ENCODE measurements around the gene BRD4. TPM values are rescaled to one million over a fixed set of nuclear protein-coding genes. Genes with fewer than 3 reads are reported as not detected.

BRD4 gene
- total RNA-seq, 6 donors from 2014 or later = 41.9 to 117 (median 79.3) TPM

DNA sequence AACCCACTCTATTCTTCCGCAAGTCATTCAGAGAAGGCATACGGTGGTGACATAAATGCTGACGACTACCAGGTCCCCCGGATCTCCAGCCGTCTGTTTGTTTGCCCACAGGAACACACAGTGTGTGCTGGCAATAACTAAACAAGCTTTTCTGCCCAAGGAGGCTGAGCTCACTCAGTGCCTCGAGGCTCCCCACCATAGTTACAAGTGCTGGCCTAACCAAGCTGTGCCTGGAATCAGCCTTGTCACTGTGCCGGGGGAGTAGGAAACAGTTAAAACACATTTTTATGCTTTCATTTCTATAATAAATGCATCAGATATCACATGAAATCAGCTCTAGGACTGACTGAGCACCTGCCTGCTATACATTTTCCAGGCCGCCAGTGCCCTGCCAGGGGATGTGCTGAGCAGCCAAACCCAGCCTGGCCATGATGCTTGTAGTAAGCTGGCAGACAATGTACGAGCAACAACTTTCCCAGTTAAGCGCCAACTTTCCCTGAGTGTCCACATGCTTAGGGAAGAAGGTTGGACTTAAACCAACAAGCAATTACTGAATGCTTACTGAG lies 28.1 kb downstream of the BRD4 start:
- H3K36me3 ChIP-seq = no peaks in the 10 kb centered on the region
- no peak overlapping the region for H3K4me3 ChIP-seq
- H3K27ac ChIP-seq = peak overlapping the region in 1 of 4 donors; percentile 27
- TF ChIP-seq POLR2A (IDR thresholded peaks at IDR 0.05) (no peak), POLR2AphosphoS5 (IDR thresholded peaks at IDR 0.05) (no peak), EP300 (IDR thresholded peaks at IDR 0.05) (no peak)
- TF ChIP-seq, protein P1, sequence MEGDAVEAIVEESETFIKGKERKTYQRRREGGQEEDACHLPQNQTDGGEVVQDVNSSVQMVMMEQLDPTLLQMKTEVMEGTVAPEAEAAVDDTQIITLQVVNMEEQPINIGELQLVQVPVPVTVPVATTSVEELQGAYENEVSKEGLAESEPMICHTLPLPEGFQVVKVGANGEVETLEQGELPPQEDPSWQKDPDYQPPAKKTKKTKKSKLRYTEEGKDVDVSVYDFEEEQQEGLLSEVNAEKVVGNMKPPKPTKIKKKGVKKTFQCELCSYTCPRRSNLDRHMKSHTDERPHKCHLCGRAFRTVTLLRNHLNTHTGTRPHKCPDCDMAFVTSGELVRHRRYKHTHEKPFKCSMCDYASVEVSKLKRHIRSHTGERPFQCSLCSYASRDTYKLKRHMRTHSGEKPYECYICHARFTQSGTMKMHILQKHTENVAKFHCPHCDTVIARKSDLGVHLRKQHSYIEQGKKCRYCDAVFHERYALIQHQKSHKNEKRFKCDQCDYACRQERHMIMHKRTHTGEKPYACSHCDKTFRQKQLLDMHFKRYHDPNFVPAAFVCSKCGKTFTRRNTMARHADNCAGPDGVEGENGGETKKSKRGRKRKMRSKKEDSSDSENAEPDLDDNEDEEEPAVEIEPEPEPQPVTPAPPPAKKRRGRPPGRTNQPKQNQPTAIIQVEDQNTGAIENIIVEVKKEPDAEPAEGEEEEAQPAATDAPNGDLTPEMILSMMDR (IDR thresholded peaks at IDR 0.05) = no peak
- DNase-seq = no peak
- no peaks in the 10 kb centered on the region for H3K27me3 ChIP-seq
- H3K9me3 ChIP-seq = no peaks in the 10 kb centered on the region
- no peak for ATAC-seq (ENCODE audit: low FRiP score in 2 of 2)
- 56 to 65% methylated on average over 9 to 10 of the region's 10 CpGs for WGBS, 2 donors
- H3K4me1 ChIP-seq = peaks cover 74 to 95% (median 87%) of the 10 kb centered on the region in 4 donors

DNA sequence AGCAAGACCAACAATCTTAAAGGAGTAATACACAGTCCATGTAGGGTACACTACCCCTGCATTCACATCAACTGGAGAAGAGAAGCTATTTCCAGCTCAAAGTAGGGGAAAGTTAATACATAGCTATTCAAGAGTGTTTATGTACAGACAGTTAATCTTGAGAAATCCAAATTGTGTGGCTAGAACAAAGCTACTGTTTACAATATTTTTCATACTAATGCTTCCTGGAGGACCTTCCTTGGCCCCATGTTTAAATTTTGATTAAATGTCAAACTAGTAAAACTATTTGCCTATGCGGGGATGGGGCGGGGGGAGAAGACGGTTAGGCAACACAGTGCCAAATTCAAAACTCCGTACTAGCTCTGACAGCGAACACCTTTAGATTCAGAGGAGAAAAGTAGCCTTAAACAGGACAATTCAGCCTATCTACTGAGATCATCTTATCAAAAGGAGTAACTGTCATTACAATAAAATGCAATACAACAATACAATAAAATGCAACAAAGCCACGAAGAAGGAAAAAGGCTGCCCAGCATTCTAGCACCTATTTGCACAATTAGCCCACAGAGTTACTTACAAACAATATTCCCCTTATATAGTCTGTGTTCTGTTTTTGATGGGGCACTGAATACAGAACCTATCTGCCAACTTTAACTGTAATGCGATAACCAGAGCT lies 29.1 kb downstream of the BRD4 start:
- DNase-seq (no peak), ATAC-seq (ENCODE audit: low FRiP score in 2 of 2) (no peak)
- peak overlapping the region in 3 of 4 donors; percentile 3 to 18 (median 7) for H3K27ac ChIP-seq
- TF ChIP-seq, protein P1 (IDR thresholded peaks at IDR 0.05) = no peak
- TF ChIP-seq POLR2AphosphoS5 (IDR thresholded peaks at IDR 0.05) (no peak), EP300 (IDR thresholded peaks at IDR 0.05) (no peak), POLR2A (IDR thresholded peaks at IDR 0.05) (no peak)
- no peak overlapping the region for H3K4me3 ChIP-seq
- no peaks in the 10 kb centered on the region for H3K9me3 ChIP-seq
- H3K4me1 ChIP-seq = peaks cover 83 to 95% (median 90%) of the 10 kb centered on the region in 4 donors
- H3K27me3 ChIP-seq = no peaks in the 10 kb centered on the region
- H3K36me3 ChIP-seq = no peaks in the 10 kb centered on the region
- 41 to 48% methylated on average over 7 of the region's 7 CpGs for WGBS, 2 donors

DNA sequence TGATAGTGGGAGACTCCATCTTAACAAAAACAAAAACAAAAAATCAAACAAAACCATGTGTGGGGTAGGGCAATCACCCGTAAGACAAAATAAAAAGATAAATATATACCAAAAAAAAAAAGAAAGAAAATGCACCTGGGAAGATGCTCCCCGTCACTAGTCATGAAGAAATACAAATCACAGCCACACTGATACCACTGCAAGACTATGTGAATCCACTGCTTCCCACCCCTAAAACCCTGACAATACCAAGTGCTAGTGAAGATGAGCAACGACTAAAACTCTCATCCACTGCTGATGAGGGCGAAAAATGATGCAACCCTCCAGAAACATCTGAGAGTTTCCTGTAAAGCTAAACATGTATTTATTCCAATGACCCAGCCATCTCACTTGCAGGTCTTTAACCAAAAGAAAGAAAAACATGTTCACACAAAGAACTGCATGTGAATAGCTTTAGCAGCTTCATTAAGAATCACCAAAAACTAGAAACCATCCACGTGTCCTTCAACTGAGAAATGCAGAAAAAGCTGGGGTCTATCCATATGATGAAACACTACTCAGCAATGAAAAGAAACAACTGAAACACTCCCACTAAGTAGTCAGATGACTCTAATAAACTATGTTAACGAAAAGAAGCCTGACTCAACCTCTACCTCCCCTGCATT lies 31.7 kb downstream of the BRD4 start:
- TF ChIP-seq, protein P1 (IDR thresholded peaks at IDR 0.05) = no peak
- TF ChIP-seq POLR2A (IDR thresholded peaks at IDR 0.05) (no peak), EP300 (IDR thresholded peaks at IDR 0.05) (no peak), POLR2AphosphoS5 (IDR thresholded peaks at IDR 0.05) (no peak)
- peaks cover 0 to 4% (median 0%) of the 10 kb centered on the region in 4 donors for H3K36me3 ChIP-seq
- peaks cover 92 to 98% (median 95%) of the 10 kb centered on the region in 4 donors for H3K4me1 ChIP-seq
- H3K27me3 ChIP-seq = no peaks in the 10 kb centered on the region
- no peak overlapping the region for H3K4me3 ChIP-seq
- no peak overlapping the region for H3K27ac ChIP-seq
- WGBS, 2 donors = 63 to 66% methylated on average over 6 of the region's 6 CpGs
- ATAC-seq (ENCODE audit: low FRiP score in 2 of 2) (peak in 1 of 2 donors; percentile 3), DNase-seq (no peak)
- no peaks in the 10 kb centered on the region for H3K9me3 ChIP-seq

DNA sequence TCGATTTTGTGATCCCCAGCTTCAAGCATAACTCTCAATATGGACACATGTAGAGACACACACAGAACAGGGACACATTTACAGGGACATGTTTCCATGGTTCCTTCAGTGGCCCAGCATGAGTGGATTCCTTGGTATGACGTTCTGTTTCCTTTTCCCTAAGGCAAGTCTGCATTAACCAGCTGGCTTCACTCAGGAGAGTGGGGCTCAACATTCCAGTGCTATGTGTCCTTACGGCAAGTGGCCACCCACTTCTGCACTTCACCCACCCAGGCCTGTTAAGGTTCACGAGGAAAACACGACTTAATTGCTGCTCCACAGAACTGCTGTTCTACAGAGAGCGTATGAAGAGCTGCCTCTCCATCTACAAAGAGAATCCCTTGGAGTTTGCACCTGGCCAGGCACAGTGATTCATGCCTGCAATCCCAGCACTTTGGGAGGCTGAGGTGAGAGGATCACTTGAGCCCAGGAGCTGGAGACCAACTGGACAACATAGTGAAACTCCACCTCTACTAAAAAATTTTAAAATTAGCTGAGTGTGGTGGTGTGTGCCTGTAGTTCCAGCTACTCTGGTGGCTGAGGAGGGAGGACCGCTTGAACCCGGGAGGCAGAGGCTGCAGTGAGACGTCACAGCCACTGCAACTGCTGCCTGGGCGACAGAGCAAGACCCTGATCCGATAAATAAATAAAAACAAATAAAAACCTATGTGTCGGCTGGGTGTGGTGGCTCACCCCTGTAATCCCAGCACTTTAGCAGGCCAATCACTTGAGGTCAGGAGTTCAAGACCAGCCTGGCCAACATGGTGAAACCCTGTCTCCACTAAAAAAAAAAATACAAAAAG lies 32.5 kb downstream of the BRD4 start:
- no peak overlapping the region for H3K4me3 ChIP-seq
- H3K4me1 ChIP-seq = peaks cover 92 to 99% (median 98%) of the 10 kb centered on the region in 4 donors
- no peaks in the 10 kb centered on the region for H3K27me3 ChIP-seq
- DNase-seq (no peak), ATAC-seq (ENCODE audit: low FRiP score in 2 of 2) (peak; percentile 29 to 60)
- WGBS, 2 donors = 75 to 80% methylated on average over 9 to 12 of the region's 12 CpGs
- peak overlapping the region; percentile 13 to 73 (median 57) for H3K27ac ChIP-seq
- no peaks in the 10 kb centered on the region for H3K9me3 ChIP-seq
- peaks cover 0 to 4% (median 0%) of the 10 kb centered on the region in 4 donors for H3K36me3 ChIP-seq
- TF ChIP-seq, protein P1 (IDR thresholded peaks at IDR 0.05) = no peak
- peak in 1 of 4 donors; percentile 12 for TF ChIP-seq EP300 (IDR thresholded peaks at IDR 0.05)
- TF ChIP-seq POLR2A (IDR thresholded peaks at IDR 0.05) = no peak
- TF ChIP-seq POLR2AphosphoS5 (IDR thresholded peaks at IDR 0.05) = peak in 1 of 2 donors; percentile 54

All from upper lobe of left lung (tissue), 6 donors.